NCI-H2081 treated with DMSO at 0.1 percent for 48 hours (cell line): ENCODE data around the gene SNURF.
"Not testable (repeated sequence)": the region's sequence is repeated elsewhere in the genome, so short reads cannot be mapped to it uniquely, and the experiment has no call there.

Experiments
- DNase-seq: peaks from one replicate; lab custom pipeline; 2025; lab: John Stamatoyannopoulos, UW

Gene SNURF

GRCh38 chr15:24971052-24971451, 16.3 kb downstream of the SNURF start:
- DNase-seq, result no peak

GRCh38 chr15:24971772-24972171, 17.0 kb downstream of the SNURF start:
- no peak for DNase-seq

GRCh38 chr15:24972707-24973106, 17.9 kb downstream of the SNURF start:
- not testable (repeated sequence) for DNase-seq

- DNase-seq, result no peak
Observed at GRCh38 chr15:24976932-24977331, 22.1 kb downstream of the SNURF start.

GRCh38 chr15:24977686-24978085, 22.9 kb downstream of the SNURF start:
- DNase-seq, result no peak

GRCh38 chr15:24985224-24985623, 30.4 kb downstream of the SNURF start:
- no peak for DNase-seq

- DNase-seq, result no peak
Observed at GRCh38 chr15:24986653-24987052, 31.9 kb downstream of the SNURF start.
